ENCODE results near the gene SSR4.
"Not testable (repeated sequence)": the region's sequence is repeated elsewhere in the genome, so short reads cannot be mapped to it uniquely, and the experiment has no call there.

DNA sequence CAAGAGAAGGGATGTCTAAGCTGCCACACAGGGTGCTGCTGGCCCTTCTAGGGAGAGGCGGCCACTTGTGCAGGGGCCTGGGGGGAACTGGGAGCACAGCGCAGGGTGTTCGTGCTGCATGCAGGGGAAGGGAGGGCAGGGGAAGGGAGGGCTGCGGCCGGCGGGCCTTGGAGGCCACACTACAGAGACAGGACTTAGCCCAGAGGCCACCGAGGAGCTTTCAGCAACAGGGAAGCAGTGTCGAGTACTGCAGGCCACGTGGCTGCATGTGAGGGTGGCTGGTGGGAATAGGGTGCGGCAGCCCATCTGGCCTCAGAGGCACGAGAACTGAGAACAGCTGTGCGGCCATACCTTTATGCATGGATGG lies 49.4 kb upstream of the SSR4 start:
- not testable (repeated sequence) for TF ChIP-seq POLR2A, SPI1, TAF1 (IDR thresholded peaks at IDR 0.05; ENCODE audit: low read depth, low read length)

Measured in GM12891 (cell line).